Effector memory CD8-positive, alpha-beta T cell (primary cell): Measurements from ENCODE around the gene CGGBP1.

Experiments
- ATAC-seq: fragments of 150-1000 bp; cut with Tn5 transposase; replicated peaks from 2 replicates; pipeline ENCODE4 v1.10.0; 2021; ENCODE audit warnings: mild to moderate bottlenecking, moderate library complexity
- DNase-seq, 3 experiments: peaks; one replicate each; pipeline ENCODE4 v3.0.0; 2021
- H3K27ac Mint-ChIP-seq, 2 donors: one replicate each; pipeline ENCODE4 v1.8.0; 2022; ENCODE audit warnings: mild to moderate bottlenecking in 2 of 2, mixed read lengths in 2 of 2, moderate library complexity in 2 of 2
- H3K27me3 Mint-ChIP-seq, 2 donors: one replicate each; pipeline ENCODE4 v1.8.0; 2022; ENCODE audit warnings: mixed read lengths in 2 of 2
- H3K36me3 Mint-ChIP-seq: one replicate; pipeline ENCODE4 v1.8.0; 2022; ENCODE audit warnings: mild to moderate bottlenecking, moderate library complexity, mixed read lengths; ENCODE audit not compliant: insufficient read depth
- H3K4me1 Mint-ChIP-seq, 2 donors: one replicate each; pipeline ENCODE4 v1.8.0; 2022; ENCODE audit warnings: low read depth in 2 of 2, mixed read lengths in 2 of 2
- H3K4me3 Mint-ChIP-seq, 2 donors: one replicate each; pipeline ENCODE4 v1.8.0; 2022; ENCODE audit warnings: mild to moderate bottlenecking in 2 of 2, mixed read lengths in 2 of 2, moderate library complexity in 2 of 2
- H3K9me3 Mint-ChIP-seq, 2 donors: one replicate each; pipeline ENCODE4 v1.8.0; 2022; ENCODE audit warnings: mixed read lengths in 2 of 2

The CGGBP1 gene

DNA sequence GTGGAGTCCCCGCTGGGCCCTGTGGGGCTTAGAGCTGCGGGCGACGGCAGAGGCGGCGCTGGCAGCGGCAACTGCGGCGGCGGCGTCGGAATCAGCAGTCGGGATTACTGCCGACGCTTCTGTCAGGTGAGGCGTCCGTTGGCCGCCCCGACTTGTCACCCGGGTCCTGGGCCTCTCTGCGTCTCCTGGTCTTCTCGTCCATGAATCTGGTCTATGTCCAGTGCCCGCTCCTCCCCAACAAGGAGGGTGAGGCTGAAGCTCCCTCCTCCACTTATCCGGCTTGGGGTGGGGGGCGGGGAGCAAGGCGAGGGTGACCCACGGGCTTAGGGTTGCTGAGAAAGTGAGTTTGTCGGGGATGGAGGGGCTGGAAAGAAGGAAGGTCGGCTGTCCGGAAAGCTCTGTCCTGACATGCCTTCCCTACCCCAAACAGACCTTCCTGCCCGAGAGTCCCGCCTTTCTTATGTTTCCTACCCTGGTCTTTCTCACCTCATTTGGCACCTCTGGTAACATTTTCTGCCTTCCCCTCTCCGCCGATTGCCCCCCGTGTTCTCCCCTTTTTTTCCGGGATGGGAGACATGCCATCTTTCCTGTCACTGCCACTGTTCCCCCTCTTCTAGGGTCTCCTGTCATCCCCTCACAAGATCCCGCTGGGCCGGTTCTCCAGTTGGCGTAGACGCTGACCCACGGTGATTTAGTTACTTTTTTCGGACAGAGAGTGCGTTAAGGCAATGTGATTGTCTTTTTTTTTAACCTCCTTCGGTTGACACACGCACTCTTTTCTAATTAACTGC, 770 bp upstream of the CGGBP1 start:
- Mint-ChIP-seq H3K27ac (peak overlapping the region; percentile 94 to 95), H3K27me3 (no peaks in the 10 kb centered on the region), H3K4me3 (peak overlapping the region; percentile 93 to 97), H3K4me1 (peaks cover 34 to 59% of the 10 kb centered on the region in 2 donors), H3K9me3 (no peaks in the 10 kb centered on the region), H3K36me3 (peaks cover 51% of the 10 kb centered on the region)
- ATAC-seq (no peak), DNase-seq (no peak)

DNA sequence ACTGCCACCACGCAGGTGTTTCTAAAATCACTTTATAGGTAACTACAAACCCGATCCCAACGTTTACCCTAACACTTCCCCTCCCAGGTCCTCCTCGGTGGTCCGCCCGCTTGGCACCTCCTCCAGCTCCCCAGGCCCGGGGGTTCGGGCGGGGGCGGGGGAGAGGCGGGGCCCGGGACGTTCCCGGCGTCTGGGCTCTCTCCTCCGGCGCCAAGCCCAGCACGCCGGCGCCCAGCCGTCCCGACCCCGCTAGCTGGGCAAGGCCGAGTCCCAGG, 562 bp downstream of the CGGBP1 start:
- no peaks in the 10 kb centered on the region for H3K9me3 Mint-ChIP-seq
- H3K4me1 Mint-ChIP-seq = peaks cover 25 to 50% of the 10 kb centered on the region in 2 donors
- DNase-seq (no peak), ATAC-seq (no peak)
- H3K27ac Mint-ChIP-seq = peak overlapping the region; percentile 94 to 95
- H3K4me3 Mint-ChIP-seq = peak overlapping the region; percentile 93 to 97
- H3K27me3 Mint-ChIP-seq = no peaks in the 10 kb centered on the region
- peaks cover 55% of the 10 kb centered on the region for H3K36me3 Mint-ChIP-seq

DNA sequence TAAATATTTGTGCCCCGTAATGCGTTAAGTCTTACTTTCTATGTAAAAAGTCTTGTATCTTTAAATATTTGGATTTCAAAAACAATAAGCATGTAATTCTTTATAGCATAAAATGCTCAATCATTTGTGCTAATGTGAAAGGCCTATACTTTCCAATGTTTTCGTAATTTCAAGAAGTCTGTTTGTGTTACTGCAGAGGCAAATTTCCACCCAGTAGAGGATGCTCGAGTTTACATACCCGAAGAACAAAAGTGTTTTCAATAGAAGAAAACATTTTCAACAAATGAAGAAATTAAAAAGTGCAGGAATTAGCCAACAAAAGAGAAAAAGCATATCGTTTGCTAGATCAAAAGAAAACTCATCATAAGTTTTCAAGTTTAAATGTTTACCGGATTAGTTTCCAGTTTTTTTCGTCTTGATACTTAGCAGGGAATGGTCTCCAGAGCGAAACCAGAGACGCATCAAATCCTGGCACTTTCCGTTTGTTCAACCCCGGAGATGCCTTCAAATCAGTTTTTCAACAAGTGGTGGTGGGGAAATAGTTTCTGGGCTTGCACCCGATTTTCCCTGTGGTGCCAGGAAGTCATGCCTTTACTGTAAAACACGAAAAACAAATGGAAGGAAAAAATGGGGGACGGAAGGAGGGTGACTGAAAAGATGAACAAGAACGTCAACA, 1.0 kb downstream of the CGGBP1 start:
- Mint-ChIP-seq H3K4me1 (peaks cover 25 to 46% of the 10 kb centered on the region in 2 donors), H3K27me3 (no peaks in the 10 kb centered on the region), H3K4me3 (peak overlapping the region; percentile 93 to 97), H3K9me3 (no peaks in the 10 kb centered on the region), H3K27ac (peak overlapping the region; percentile 94 to 95), H3K36me3 (peaks cover 55% of the 10 kb centered on the region)
- ATAC-seq (no peak), DNase-seq (no peak)

DNA sequence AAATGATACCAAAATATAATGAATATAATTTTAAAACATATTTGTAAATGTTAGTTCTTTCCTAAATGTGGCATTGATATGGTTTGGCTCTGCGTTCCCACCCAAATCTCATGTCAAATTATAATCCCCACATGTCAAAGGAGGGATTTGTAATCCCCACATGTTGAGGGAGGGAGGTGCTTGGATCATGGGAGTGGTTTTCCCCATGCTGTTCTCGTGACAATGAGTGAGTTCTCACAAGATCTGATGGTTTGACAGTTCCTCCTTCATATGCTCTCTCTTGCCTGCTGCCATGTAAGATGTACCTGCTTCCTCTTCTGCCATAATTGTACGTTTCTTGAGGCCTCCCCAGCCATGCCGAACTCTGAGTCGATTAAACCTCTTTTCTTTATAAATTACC, 12.0 kb downstream of the CGGBP1 start:
- no peak for ATAC-seq
- Mint-ChIP-seq H3K4me3 (no peak overlapping the region), H3K27me3 (no peaks in the 10 kb centered on the region), H3K36me3 (no peaks in the 10 kb centered on the region), H3K4me1 (peaks cover 3 to 4% of the 10 kb centered on the region in 2 donors), H3K27ac (no peak overlapping the region), H3K9me3 (no peaks in the 10 kb centered on the region)
- no peak for DNase-seq

DNA sequence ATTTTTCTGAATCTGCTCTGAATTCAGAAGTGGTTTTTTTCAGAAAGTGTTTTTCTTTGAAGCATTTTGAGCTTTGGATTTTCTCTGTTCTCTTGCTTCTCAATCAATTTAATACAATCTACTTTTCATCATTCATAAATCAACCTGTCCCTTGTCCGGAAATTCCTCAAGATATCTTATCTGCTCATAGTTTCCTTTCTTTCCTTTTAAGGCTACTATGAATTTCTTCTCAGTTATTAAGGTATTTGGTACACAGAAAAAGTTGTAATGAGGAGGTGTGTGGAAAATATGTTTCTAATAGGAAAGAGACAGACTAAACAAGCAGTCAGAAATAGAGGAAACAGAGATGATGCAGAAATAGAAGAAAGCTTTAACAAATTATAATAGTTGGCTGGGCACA, 14.4 kb downstream of the CGGBP1 start:
- Mint-ChIP-seq H3K36me3 (no peaks in the 10 kb centered on the region), H3K9me3 (no peaks in the 10 kb centered on the region), H3K27me3 (no peaks in the 10 kb centered on the region), H3K4me3 (no peak overlapping the region), H3K27ac (no peak overlapping the region), H3K4me1 (peaks cover 0 to 1% of the 10 kb centered on the region in 2 donors)
- ATAC-seq (no peak), DNase-seq (no peak)

DNA sequence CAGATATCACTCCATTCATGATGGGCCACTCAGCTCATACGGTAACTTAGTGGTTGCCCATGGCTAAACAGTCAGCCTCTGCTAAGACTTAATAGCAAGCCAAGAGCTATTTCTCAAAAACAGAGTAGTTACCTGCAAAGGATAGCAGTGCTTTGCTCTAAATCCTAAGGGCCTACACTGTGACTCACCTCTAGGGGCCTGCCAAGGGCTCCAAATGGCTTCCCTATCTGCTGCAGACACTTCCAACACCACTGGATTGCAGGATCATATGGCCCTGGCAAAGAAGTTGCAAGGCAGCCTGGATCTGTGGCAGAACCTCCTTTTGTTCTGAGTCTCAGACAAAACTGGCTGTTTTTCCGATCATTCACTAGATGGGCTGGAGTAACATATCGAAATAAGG, 17.8 kb downstream of the CGGBP1 start:
- ATAC-seq (no peak), DNase-seq (no peak)
- H3K27ac Mint-ChIP-seq = no peak overlapping the region
- H3K4me1 Mint-ChIP-seq = no peaks in the 10 kb centered on the region
- no peaks in the 10 kb centered on the region for H3K9me3 Mint-ChIP-seq
- no peak overlapping the region for H3K4me3 Mint-ChIP-seq
- peaks cover 0 to 10% of the 10 kb centered on the region in 2 donors for H3K27me3 Mint-ChIP-seq
- no peaks in the 10 kb centered on the region for H3K36me3 Mint-ChIP-seq

DNA sequence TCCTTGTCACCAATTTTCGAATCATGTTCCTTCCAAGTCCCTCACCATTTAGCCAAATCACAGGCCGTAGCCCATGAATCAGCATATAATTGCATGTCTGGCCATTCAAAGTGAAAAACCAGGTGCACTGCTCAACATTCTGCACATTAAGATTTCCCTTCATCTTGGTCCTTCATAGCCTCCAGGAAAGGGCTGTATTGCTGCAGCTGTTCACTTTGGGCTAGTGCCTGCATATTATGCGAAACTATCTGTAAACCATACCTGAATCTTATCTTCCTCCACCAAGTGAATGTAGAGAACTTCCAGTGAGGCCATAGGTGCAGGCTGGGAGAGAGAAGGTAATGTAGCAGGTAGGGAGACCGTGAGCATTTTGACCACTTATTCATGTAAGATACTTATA, 18.3 kb downstream of the CGGBP1 start:
- no peak overlapping the region for H3K4me3 Mint-ChIP-seq
- ATAC-seq = no peak

DNA sequence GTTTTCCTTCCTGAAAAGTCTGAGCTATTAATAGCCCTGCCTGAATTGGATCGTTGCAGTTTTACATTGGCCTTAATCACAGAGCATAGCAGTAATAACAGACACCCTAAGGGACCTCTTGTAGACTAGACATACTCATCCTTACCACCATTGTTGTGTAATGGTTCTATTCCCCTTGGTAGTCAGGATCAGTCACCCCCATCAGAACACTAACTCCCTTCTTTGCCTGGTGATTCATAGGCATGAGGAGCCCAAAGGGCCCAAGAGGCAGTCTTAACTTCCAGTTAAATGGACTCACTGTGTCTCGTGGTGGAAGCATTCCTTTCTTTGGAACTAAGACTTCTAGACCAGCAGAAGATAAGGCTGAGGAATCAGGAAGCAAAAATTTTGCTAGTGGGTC, 20.2 kb downstream of the CGGBP1 start:
- Mint-ChIP-seq H3K4me3 (no peak overlapping the region), H3K27ac (no peak overlapping the region), H3K4me1 (no peaks in the 10 kb centered on the region), H3K27me3 (peaks cover 0 to 10% of the 10 kb centered on the region in 2 donors), H3K9me3 (no peaks in the 10 kb centered on the region), H3K36me3 (no peaks in the 10 kb centered on the region)
- ATAC-seq (no peak), DNase-seq (no peak)

More for the DNA sequence above, 18.3 kb downstream of the CGGBP1 start:
- no peak for DNase-seq
- Mint-ChIP-seq H3K4me1 (no peaks in the 10 kb centered on the region), H3K36me3 (no peaks in the 10 kb centered on the region), H3K27ac (no peak overlapping the region), H3K9me3 (no peaks in the 10 kb centered on the region), H3K27me3 (peaks cover 0 to 10% of the 10 kb centered on the region in 2 donors)

DNA sequence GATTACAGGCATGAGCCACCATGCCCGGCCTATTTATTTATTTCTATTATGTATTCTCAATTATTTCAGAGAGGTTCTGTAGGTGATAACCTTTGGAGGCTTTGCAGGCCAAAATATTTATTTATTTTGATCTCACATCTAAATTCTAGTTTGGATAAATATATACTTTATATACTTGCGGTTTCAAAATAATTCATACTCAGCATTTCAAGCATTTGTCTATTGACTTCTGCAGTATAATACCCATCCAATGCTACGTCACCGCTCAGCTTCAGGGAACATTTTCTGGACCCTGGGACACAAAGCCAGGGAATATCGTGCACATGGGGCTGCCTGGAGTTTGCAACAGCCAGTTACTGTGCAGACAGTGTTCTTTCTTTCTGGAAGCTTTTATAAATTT, 22.6 kb downstream of the CGGBP1 start:
- no peak overlapping the region for H3K27ac Mint-ChIP-seq
- H3K4me1 Mint-ChIP-seq = peaks cover 8 to 10% of the 10 kb centered on the region in 2 donors
- no peaks in the 10 kb centered on the region for H3K36me3 Mint-ChIP-seq
- H3K27me3 Mint-ChIP-seq = peaks cover 0 to 10% of the 10 kb centered on the region in 2 donors
- H3K4me3 Mint-ChIP-seq = no peak overlapping the region
- ATAC-seq = no peak
- DNase-seq = no peak
- H3K9me3 Mint-ChIP-seq = no peaks in the 10 kb centered on the region

DNA sequence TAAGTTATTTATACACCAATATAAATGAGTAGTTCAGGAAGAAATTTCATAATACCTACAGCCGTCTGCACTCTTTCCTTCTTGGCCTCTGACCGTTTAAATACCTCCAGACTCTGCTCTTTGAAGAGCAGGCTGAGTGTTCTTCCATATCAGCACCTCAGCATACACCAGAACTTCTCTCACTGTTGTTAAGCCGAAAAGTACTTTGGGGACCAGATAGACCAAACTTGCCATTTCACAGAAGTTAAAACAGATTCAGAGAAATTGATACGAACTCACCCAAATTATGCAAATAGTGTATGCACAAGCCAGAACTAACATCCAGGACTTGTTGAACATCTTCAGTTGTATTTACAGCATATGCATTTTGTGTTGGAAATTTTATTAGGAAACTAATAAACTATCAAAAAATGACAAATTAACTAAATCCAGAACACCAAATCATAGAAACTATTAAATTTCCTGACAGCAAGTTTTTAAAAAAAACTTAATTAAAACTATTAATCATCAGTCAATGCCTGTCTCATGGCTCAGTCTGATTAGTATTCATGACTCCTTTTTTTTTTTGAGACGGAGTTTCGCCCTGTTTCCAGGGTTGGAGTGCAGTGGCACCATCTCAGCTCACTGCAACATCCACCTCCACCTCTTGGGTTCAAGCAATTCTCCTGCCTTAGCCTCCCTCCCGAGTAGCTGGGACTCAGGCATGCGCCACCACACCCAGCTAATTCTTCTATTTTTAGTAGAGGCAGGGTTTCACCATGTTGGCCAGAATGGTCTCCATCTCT, 24.1 kb downstream of the CGGBP1 start:
- no peak overlapping the region for H3K4me3 Mint-ChIP-seq
- no peak overlapping the region for H3K27ac Mint-ChIP-seq
- no peak for ATAC-seq

DNA sequence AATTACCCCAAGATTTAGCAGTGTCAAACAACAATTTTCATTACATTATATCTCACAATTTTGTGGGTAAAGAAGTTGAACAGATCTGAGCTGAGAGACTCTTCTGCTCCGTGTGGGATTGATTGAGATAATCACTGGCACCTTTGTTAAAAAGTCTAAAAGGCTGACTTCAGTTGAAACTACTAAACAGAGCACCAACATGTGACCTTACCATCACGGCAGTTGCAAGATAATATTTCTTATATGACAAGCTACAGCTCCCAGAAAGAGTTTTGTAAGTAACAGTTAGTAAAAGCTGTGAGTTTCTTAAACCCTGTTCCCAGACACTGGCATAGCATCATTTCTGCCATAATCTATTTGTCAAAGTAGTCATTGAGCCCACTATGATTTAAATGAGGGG, 25.0 kb downstream of the CGGBP1 start:
- DNase-seq (no peak), ATAC-seq (no peak)
- no peaks in the 10 kb centered on the region for H3K9me3 Mint-ChIP-seq
- H3K4me3 Mint-ChIP-seq = no peak overlapping the region
- H3K27me3 Mint-ChIP-seq = peaks cover 0 to 10% of the 10 kb centered on the region in 2 donors
- no peak overlapping the region for H3K27ac Mint-ChIP-seq
- peaks cover 3% of the 10 kb centered on the region for H3K36me3 Mint-ChIP-seq
- H3K4me1 Mint-ChIP-seq = peaks cover 10 to 20% of the 10 kb centered on the region in 2 donors

More for the DNA sequence above, 24.1 kb downstream of the CGGBP1 start:
- H3K36me3 Mint-ChIP-seq = peaks cover 3% of the 10 kb centered on the region
- peaks cover 10 to 17% of the 10 kb centered on the region in 2 donors for H3K4me1 Mint-ChIP-seq
- no peaks in the 10 kb centered on the region for H3K9me3 Mint-ChIP-seq
- DNase-seq = no peak
- peaks cover 0 to 10% of the 10 kb centered on the region in 2 donors for H3K27me3 Mint-ChIP-seq

DNA sequence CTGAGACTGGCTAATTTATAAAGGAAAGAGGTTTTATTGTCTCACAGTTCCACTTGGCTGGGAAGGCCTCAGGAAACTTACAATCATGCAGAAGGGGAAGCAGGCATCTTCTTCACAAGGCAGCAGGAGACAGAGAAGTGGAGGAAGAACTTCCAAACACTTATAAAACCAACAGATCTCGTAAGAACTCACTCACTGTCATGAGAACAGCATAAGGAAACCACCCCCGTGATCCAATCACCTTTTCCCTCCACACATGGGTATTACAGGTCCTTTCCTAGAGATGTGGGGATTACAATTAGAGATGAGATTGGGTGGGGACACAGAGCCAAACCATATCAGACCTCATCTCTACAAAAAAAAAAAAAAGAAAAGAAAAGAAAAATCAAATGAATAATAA, 25.7 kb downstream of the CGGBP1 start:
- H3K9me3 Mint-ChIP-seq = no peaks in the 10 kb centered on the region
- peaks cover 11 to 20% of the 10 kb centered on the region in 2 donors for H3K4me1 Mint-ChIP-seq
- H3K36me3 Mint-ChIP-seq = peaks cover 3% of the 10 kb centered on the region
- H3K27ac Mint-ChIP-seq = peak overlapping the region; percentile 89 to 97
- ATAC-seq = no peak
- H3K27me3 Mint-ChIP-seq = peaks cover 0 to 10% of the 10 kb centered on the region in 2 donors
- H3K4me3 Mint-ChIP-seq = no peak overlapping the region
- DNase-seq = no peak

DNA sequence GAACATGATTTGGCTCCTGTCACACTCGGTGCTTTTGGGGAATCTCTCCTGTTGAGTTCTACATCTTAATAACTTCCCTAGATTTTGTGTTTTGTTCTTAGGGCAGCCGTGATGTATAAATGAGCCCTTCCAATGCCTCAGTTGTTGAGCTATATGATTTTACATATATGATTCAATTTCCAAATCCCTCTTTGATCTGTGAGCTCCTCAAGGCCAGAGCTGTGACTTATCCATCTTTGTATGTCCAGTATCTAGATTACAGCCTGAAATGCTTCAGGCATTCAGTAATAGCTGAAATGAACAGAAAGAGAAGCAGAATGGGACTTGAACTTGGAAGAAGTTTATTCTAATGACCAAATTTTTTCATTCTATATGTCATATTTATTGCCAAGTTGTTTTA, 26.6 kb downstream of the CGGBP1 start:
- Mint-ChIP-seq H3K9me3 (no peaks in the 10 kb centered on the region), H3K4me3 (peak overlapping the region; percentile 70 to 73), H3K36me3 (peaks cover 3% of the 10 kb centered on the region), H3K4me1 (peaks cover 14 to 20% of the 10 kb centered on the region in 2 donors), H3K27ac (peak overlapping the region; percentile 89 to 97), H3K27me3 (peaks cover 0 to 2% of the 10 kb centered on the region in 2 donors)
- no peak for DNase-seq
- ATAC-seq = no peak
